ENCODE measurements around the gene AGXT. TPM values are rescaled to one million over a fixed set of nuclear protein-coding genes. Genes with fewer than 3 reads are reported as not detected.

AGXT gene
- total RNA-seq, 4 donors from 2014 or later: 1.5 TPM; not detected in 3

DNA sequence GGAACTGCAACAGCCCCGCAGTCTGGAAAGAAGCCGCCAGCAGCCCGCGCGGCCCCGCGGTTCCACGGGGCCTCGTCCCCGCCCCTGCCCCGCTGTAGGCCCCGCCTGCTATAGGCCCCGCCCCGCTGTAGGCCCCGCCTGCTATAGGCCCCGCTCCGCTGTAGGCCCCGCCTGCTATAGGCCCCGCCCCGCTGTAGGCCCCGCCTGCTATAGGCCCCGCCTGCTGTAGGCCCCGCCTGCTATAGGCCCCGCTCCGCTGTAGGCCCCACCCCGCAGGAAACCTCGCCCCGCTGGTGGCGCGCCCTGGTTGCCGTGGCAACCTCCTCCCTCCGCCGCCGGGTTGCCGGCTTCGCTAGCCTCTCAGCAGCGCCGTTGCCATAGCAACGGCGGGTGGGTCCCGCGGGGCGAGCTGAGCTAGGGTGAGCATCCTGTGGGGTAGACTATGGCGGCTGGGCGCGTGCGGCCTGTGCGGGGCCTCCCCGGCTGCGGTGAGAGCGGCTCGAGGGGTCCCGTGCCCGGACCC lies 36.4 kb upstream of the AGXT start:
- H3K36me3 ChIP-seq: no peaks in the 10 kb centered on the region

DNA sequence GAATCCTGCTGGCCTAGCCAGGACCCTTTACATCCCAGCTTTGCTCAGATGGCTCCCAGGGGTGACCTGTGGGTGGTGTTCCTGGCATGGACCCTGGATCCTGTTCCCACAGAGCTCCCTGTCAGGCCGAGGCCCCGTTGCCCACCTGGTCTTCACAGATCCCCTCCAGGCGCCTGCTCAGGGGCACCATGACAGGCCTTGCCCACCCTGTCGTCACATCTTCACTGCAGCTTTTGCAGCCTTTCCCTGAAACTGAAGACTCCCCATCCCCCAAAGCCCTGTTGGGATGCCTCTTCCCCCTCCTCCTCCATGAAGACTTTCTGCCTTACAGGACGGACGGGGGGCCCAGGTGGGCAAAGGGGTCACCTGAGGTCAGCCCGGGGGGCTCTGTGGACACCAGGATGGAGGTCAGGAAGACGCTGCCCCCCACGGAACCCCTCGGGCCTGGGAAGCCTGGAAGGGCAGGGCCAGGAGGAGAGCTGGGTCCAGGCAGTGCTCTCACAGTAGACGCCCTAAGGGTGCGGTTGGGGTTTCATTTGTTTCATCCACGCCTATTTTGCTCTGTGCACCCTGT lies 35.6 kb upstream of the AGXT start:
- Histone ChIP-seq H3K27ac (no peak overlapping the region), H3K4me1 (peaks cover 0 to 12% (median 4%) of the 10 kb centered on the region in 4 donors), H3K27me3 (no peaks in the 10 kb centered on the region), H3K36me3 (no peaks in the 10 kb centered on the region), H3K4me3 (no peak overlapping the region), H3K9me3 (peaks cover 0 to 6% (median 0%) of the 10 kb centered on the region in 4 donors)
- TF ChIP-seq POLR2A (IDR thresholded peaks at IDR 0.05): no peak
- TF ChIP-seq, protein P1, sequence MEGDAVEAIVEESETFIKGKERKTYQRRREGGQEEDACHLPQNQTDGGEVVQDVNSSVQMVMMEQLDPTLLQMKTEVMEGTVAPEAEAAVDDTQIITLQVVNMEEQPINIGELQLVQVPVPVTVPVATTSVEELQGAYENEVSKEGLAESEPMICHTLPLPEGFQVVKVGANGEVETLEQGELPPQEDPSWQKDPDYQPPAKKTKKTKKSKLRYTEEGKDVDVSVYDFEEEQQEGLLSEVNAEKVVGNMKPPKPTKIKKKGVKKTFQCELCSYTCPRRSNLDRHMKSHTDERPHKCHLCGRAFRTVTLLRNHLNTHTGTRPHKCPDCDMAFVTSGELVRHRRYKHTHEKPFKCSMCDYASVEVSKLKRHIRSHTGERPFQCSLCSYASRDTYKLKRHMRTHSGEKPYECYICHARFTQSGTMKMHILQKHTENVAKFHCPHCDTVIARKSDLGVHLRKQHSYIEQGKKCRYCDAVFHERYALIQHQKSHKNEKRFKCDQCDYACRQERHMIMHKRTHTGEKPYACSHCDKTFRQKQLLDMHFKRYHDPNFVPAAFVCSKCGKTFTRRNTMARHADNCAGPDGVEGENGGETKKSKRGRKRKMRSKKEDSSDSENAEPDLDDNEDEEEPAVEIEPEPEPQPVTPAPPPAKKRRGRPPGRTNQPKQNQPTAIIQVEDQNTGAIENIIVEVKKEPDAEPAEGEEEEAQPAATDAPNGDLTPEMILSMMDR (IDR thresholded peaks at IDR 0.05): no peak
- no peak for DNase-seq

More for the DNA sequence above, 36.4 kb upstream of the AGXT start:
- TF ChIP-seq POLR2A (IDR thresholded peaks at IDR 0.05): no peak
- TF ChIP-seq, protein P1 (IDR thresholded peaks at IDR 0.05): no peak
- Histone ChIP-seq H3K4me1 (peaks cover 0 to 12% (median 4%) of the 10 kb centered on the region in 4 donors), H3K27me3 (no peaks in the 10 kb centered on the region), H3K27ac (peak overlapping the region in 1 of 4 donors; percentile 10), H3K9me3 (peaks cover 0 to 6% (median 0%) of the 10 kb centered on the region in 4 donors), H3K4me3 (peak overlapping the region in 2 of 4 donors; percentile 12 to 25)
- peak; percentile 82 to 96 (median 89) for DNase-seq

DNA sequence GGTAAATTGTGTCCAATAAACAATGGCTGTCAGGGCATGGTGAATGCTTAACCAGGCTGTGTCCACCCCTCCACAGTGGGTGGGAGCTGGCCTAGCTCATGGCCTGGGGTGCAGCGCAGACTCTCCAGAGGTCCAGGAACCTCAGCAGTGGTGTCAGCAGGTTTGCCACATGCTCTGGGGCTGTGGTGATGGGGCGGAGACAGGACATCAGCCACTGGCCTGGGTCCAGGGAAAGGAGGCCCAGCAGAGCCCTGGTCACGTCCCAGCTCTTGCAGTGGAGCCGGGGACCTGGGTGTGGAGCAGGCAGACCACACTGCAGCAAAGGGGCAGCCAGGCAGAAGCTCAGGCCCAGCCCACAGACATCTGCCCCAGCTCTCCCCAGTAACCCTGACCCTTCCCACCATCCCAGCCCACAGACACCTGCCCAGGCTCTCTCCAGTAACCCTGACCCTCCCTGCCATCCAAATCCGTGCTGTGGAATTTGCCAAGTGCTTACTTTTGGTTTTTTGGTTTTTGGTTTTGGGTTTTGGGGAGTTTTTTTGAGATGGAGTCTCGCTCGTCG lies 34.8 kb upstream of the AGXT start:
- Histone ChIP-seq H3K27me3 (no peaks in the 10 kb centered on the region), H3K36me3 (no peaks in the 10 kb centered on the region), H3K9me3 (peaks cover 0 to 6% (median 0%) of the 10 kb centered on the region in 4 donors), H3K27ac (no peak overlapping the region), H3K4me3 (no peak overlapping the region), H3K4me1 (peaks cover 0 to 12% (median 4%) of the 10 kb centered on the region in 4 donors)
- DNase-seq: peak in 1 of 3 donors; percentile 47
- TF ChIP-seq, protein P1 (IDR thresholded peaks at IDR 0.05): no peak
- no peak for TF ChIP-seq POLR2A (IDR thresholded peaks at IDR 0.05)

DNA sequence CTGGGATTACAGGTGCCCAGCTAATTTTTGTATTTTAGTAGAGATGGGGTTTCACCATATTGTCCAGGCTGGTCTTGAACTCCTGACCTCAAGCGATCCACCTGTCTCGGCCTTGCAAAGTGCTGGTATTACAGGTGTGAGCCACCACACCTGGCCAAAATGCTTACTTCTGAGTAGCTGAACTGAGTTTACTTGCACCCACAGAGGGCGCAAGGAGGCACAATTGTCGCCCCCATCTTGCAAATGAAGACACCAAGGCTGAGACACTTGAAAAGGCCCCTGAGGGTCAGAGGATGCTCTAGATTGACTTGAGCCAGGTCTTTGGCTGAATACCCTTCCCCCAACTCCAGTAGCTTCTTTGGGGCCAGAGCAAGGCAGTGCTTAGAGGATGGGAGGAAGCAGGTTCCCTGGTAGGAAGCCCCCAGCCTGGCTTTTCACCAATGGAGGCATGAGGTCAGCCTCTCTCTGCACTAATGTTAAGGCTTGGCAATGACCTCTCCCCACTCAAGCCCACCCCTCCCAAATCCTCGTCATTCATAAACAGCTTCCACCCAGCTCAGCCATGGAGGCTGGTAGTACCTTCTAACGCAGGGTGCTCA lies 34.1 kb upstream of the AGXT start:
- H3K36me3 ChIP-seq: no peaks in the 10 kb centered on the region
- TF ChIP-seq, protein P1 (IDR thresholded peaks at IDR 0.05): no peak
- no peak for TF ChIP-seq POLR2A (IDR thresholded peaks at IDR 0.05)
- no peak overlapping the region for H3K27ac ChIP-seq
- H3K9me3 ChIP-seq: peaks cover 0 to 6% (median 0%) of the 10 kb centered on the region in 4 donors
- H3K4me1 ChIP-seq: peaks cover 0 to 12% (median 4%) of the 10 kb centered on the region in 4 donors
- H3K27me3 ChIP-seq: no peaks in the 10 kb centered on the region
- H3K4me3 ChIP-seq: no peak overlapping the region
- DNase-seq: no peak

DNA sequence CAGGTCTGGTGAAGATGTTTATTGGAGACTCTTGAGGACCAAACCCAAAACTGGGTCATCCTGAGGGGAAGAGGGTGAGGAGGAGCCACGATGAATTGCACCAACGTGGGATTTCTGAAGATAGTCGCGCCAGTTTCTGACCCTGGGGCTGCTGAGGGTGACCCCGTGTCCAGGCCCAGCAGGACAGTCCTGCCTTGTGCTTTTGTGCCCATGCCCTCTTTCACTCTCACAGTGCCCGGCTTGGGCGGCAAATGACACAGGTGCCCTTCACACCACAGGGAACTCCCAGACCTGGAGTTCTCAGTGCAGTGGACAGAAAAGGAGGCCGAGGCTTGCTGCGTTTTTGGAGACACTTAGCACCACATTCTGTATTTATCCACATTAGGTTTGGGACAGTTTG lies 33.1 kb upstream of the AGXT start:
- Histone ChIP-seq H3K4me3 (no peak overlapping the region), H3K4me1 (peaks cover 0 to 12% (median 4%) of the 10 kb centered on the region in 4 donors), H3K27me3 (no peaks in the 10 kb centered on the region), H3K36me3 (no peaks in the 10 kb centered on the region), H3K9me3 (peaks cover 0 to 6% (median 0%) of the 10 kb centered on the region in 4 donors), H3K27ac (no peak overlapping the region)
- TF ChIP-seq POLR2A (IDR thresholded peaks at IDR 0.05): no peak
- TF ChIP-seq, protein P1 (IDR thresholded peaks at IDR 0.05): no peak
- DNase-seq: no peak

All from Peyer's patch (tissue), 4 donors.